Measurements from ENCODE around the gene PLIN3. TPM values are rescaled to one million over a fixed set of nuclear protein-coding genes. Genes with fewer than 3 reads are reported as not detected.
A peak's percentile ranks its signal among the peaks of the same experiment; 100 is the strongest.
"Not testable (repeated sequence)": the region's sequence is repeated elsewhere in the genome, so short reads cannot be mapped to it uniquely, and the experiment has no call there.

The PLIN3 gene
- total and polyA plus RNA-seq, 9 donors: 26.1 to 83.9 (median 72.5) TPM

DNA sequence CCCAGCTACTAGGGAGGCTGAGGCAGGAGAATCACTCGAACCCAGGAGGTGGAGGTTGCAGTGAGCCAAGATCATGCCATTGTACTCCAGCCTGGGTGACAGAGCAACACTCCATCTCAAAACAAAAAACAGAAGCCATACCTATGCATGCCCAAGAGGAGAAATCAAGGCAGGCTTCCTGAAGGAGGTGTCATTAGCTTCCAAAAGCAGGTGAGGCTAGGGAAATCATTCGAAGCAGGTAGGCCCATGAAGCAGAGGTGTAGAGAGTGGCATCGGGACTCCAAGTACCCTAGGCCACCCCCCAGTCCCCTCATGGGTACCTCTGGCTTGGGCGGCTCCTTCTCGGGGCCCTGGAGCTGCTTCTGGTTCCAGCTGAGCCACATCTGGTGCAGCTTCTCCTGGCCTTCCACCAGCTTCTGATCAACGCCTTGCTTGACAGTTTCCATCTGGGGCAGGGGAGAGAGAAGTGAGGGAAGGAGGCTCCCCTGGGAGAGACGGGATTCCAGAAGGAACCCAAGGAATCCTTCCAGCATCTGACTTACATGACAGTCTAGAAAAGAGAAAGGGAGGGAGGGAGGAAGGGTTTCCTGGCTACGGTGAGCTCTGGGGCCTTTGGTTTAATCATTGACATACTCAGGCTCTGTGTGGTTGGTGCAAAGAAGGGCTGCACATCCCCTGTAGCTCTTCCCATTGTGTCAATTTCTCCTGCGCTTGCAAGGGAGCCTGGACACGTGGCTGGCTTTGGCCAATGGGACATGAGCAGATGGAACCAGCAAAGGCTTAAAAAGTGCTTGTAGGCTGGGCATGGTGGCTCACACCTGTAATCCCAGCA is 22.9 kb downstream of the PLIN3 start:
- WGBS, 3 donors: 42 to 48% (median 47%) methylated on average over 10 of the region's 10 CpGs
- Histone ChIP-seq H3K36me3 (no peaks in the 10 kb centered on the region), H3K9me3 (no peaks in the 10 kb centered on the region)

DNA sequence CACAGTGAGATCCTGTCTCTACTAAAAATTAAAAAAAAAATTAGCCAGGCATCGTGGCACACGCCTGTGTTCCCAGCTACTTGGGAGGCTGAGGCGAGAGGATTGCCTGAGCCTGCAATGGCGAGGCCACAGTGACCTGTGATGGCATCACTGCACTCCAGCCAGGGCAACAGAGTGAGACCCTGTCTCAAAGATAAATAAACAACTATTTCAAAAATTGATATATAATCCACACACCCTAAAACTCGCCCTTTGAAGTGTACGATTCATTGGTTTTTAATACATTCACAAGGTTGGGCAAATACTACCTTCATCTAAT is 23.9 kb downstream of the PLIN3 start:
- 95 to 97% (median 96%) methylated on average over 6 of the region's 6 CpGs for WGBS, 3 donors
- no peaks in the 10 kb centered on the region for H3K27me3 ChIP-seq
- no peak overlapping the region for H3K27ac ChIP-seq
- no peak overlapping the region for H3K4me3 ChIP-seq
- DNase-seq: no peak
- H3K36me3 ChIP-seq: no peaks in the 10 kb centered on the region
- H3K4me1 ChIP-seq (ENCODE audit: insufficient read depth): peaks cover 4% of the 10 kb centered on the region
- H3K9me3 ChIP-seq: no peaks in the 10 kb centered on the region
- TF ChIP-seq POLR2A (IDR thresholded peaks at IDR 0.05): no peak
- TF ChIP-seq EP300 (IDR thresholded peaks at IDR 0.05): no peak
- TF ChIP-seq, protein P1, sequence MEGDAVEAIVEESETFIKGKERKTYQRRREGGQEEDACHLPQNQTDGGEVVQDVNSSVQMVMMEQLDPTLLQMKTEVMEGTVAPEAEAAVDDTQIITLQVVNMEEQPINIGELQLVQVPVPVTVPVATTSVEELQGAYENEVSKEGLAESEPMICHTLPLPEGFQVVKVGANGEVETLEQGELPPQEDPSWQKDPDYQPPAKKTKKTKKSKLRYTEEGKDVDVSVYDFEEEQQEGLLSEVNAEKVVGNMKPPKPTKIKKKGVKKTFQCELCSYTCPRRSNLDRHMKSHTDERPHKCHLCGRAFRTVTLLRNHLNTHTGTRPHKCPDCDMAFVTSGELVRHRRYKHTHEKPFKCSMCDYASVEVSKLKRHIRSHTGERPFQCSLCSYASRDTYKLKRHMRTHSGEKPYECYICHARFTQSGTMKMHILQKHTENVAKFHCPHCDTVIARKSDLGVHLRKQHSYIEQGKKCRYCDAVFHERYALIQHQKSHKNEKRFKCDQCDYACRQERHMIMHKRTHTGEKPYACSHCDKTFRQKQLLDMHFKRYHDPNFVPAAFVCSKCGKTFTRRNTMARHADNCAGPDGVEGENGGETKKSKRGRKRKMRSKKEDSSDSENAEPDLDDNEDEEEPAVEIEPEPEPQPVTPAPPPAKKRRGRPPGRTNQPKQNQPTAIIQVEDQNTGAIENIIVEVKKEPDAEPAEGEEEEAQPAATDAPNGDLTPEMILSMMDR (IDR thresholded peaks at IDR 0.05): no peak
- intact Hi-C loops (cut with DNase I): no loop called here

More for the DNA sequence above, 22.9 kb downstream of the PLIN3 start:
- Histone ChIP-seq H3K4me1 (ENCODE audit: insufficient read depth) (peaks cover 4% of the 10 kb centered on the region), H3K4me3 (no peak overlapping the region), H3K27ac (no peak overlapping the region), H3K27me3 (no peaks in the 10 kb centered on the region)
- intact Hi-C loops (cut with DNase I): no loop called here
- DNase-seq: peak in 3 of 5 donors; percentile 41 to 52 (median 49)
- TF ChIP-seq EP300 (IDR thresholded peaks at IDR 0.05) (no peak), POLR2A (IDR thresholded peaks at IDR 0.05) (no peak)
- TF ChIP-seq, protein P1 (IDR thresholded peaks at IDR 0.05): no peak

DNA sequence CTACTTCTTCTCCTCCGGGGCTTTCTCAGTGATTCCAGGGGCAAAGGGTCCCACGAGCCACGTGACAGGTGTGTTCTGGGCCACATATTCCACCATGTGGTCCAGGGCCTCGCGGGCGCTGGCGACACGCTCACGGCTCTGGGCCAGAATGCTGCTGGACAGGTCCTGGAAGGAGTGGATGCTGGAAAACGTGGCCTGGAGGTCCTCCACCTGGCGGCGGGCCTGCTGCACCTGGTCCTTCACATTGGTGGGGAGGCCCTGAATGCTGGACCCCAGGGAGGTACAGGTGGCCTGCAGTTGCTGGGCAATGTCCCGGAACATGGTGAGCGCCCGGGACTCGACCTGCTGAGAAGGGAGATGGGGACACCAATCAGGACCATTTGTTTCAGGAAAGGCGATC is 28.3 kb downstream of the PLIN3 start:
- no peak for DNase-seq
- Histone ChIP-seq H3K4me3 (no peak overlapping the region), H3K27ac (no peak overlapping the region), H3K27me3 (no peaks in the 10 kb centered on the region), H3K4me1 (ENCODE audit: insufficient read depth) (no peaks in the 10 kb centered on the region), H3K36me3 (no peaks in the 10 kb centered on the region), H3K9me3 (no peaks in the 10 kb centered on the region)
- WGBS, 3 donors: 88 to 94% (median 88%) methylated on average over 17 of the region's 17 CpGs
- TF ChIP-seq EP300 (IDR thresholded peaks at IDR 0.05) (no peak), POLR2A (IDR thresholded peaks at IDR 0.05) (no peak)
- TF ChIP-seq, protein P1 (IDR thresholded peaks at IDR 0.05): no peak
- intact Hi-C loops (cut with DNase I): no loop called here

DNA sequence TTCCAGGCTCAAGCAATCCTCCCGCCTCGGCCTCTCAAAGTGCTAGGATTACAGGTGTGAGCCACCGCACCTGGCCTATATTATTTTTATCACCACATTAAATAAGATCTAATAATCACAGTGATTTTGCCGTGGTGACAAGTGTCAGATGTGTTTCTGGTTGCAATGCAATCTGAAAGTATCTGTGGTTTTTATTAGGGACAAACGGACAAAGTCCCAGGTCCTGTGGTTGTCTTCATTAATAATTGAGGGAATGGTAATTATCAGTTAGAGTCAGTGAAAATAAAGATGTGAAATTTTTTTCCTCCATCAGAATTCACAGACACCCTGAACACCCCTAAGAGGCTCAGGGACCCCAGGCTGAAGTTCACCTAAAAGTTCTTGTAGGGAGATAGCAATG is 34.7 kb downstream of the PLIN3 start:
- Histone ChIP-seq H3K27me3 (no peaks in the 10 kb centered on the region), H3K9me3 (no peaks in the 10 kb centered on the region), H3K36me3 (no peaks in the 10 kb centered on the region), H3K27ac (no peak overlapping the region), H3K4me3 (no peak overlapping the region), H3K4me1 (ENCODE audit: insufficient read depth) (peaks cover 2% of the 10 kb centered on the region)
- intact Hi-C loops (cut with DNase I): no loop called here
- WGBS, 3 donors: 91 to 92% (median 91%) methylated on average over 5 of the region's 5 CpGs
- TF ChIP-seq POLR2A (IDR thresholded peaks at IDR 0.05) (no peak), EP300 (IDR thresholded peaks at IDR 0.05) (no peak)
- TF ChIP-seq, protein P1 (IDR thresholded peaks at IDR 0.05): no peak
- no peak for DNase-seq

DNA sequence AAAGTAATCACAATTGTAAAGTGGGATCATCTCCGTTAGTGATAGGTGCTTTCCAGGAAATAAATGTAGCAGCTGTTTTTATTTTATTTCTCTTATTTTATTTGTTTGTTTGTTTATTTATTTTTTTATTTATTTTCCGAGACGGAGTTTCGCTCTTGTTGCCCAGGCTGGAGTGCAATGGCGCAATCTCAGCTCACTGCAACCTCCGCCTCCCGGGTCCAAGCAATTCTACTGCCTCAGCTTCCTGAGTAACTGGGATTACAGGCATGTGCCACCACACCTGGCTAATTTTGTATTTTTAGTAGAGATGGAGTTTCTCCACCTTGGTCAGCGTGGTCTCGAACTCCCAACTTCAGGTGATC is 35.5 kb downstream of the PLIN3 start:
- H3K27me3 ChIP-seq; H3K4me1 ChIP-seq (ENCODE audit: insufficient read depth); H3K9me3 ChIP-seq; DNase-seq; H3K36me3 ChIP-seq; intact Hi-C loops (cut with DNase I): not testable (repeated sequence)
- Histone ChIP-seq H3K4me3 (peak overlapping the region; percentile 85), H3K27ac (peak overlapping the region; percentile 79 to 92)
- 20 to 30% (median 23%) methylated on average over 9 of the region's 9 CpGs for WGBS, 3 donors
